GM18861 (cell line): ENCODE measurements around the gene PIGU.
A peak's percentile ranks its signal among the peaks of the same experiment; 100 is the strongest.
"Not testable (repeated sequence)": the region's sequence is repeated elsewhere in the genome, so short reads cannot be mapped to it uniquely, and the experiment has no call there.

Source experiments
- ATAC-seq: cut with Tn5 transposase; IDR thresholded peaks from one replicate; pipeline ENCODE4 v1.9.1; 2021; ENCODE audit not compliant: unreplicated experiment

The PIGU gene

GRCh38 chr20:34706912-34707784 is 30.3 kb upstream of the PIGU start:
- ATAC-seq, result no peak

- no peak for ATAC-seq
Measured at GRCh38 chr20:34706302-34706875, 29.5 kb upstream of the PIGU start.

- ATAC-seq, result no peak
Measured at GRCh38 chr20:34705397-34706301, 28.8 kb upstream of the PIGU start.

GRCh38 chr20:34705008-34705396 is 28.1 kb upstream of the PIGU start:
- ATAC-seq, result no peak

GRCh38 chr20:34704177-34705007 is 27.5 kb upstream of the PIGU start, which contains the start of gene TP53INP2:
TP53INP2 (plus strand) TSS chr20:34704344; CDS start chr20:34708740, 4,396 bp downstream.
- ATAC-seq, result peak; percentile 37

GRCh38 chr20:34703424-34704176 is 26.7 kb upstream of the PIGU start:
- ATAC-seq, result no peak

GRCh38 chr20:34703061-34703423 is 26.1 kb upstream of the PIGU start:
- no peak for ATAC-seq

GRCh38 chr20:34701405-34702085 is 24.7 kb upstream of the PIGU start:
- ATAC-seq, result no peak

GRCh38 chr20:34693414-34693813 is 16.5 kb upstream of the PIGU start:
- ATAC-seq, result no peak

GRCh38 chr20:34691838-34692237 is 14.9 kb upstream of the PIGU start:
- no peak for ATAC-seq

- ATAC-seq, result no peak
Measured at GRCh38 chr20:34689486-34689885, 12.6 kb upstream of the PIGU start.

- no peak for ATAC-seq
Measured at GRCh38 chr20:34683667-34684066, 6.8 kb upstream of the PIGU start.

- ATAC-seq, result no peak
Measured at GRCh38 chr20:34680586-34681175, 3.8 kb upstream of the PIGU start.

GRCh38 chr20:34675993-34676641 is 775 bp downstream of the PIGU start:
- ATAC-seq, result no peak

GRCh38 chr20:34675561-34675960 is 1.3 kb downstream of the PIGU start:
- no peak for ATAC-seq

GRCh38 chr20:34673412-34673811 is 3.5 kb downstream of the PIGU start:
- ATAC-seq, result no peak

GRCh38 chr20:34669094-34669493 is 7.8 kb downstream of the PIGU start:
- no peak for ATAC-seq

GRCh38 chr20:34664751-34665150 is 12.1 kb downstream of the PIGU start:
- not testable (repeated sequence) for ATAC-seq
